WTC11 (cell line): Measurements from ENCODE around the gene GDAP2. TPM values are rescaled to one million over a fixed set of nuclear protein-coding genes. Genes with fewer than 3 reads are reported as not detected.

Experiments
- ATAC-seq: fragments of 200-7000 bp; cut with Tn5 transposase; 2 replicates; pipeline ENCODE4 v1.10.0; 2021; ENCODE audit warnings: mild to moderate bottlenecking, moderate library complexity
- CTCF ChIA-PET: fragments of 300-600 bp; sonication (Branson Sonifier 250); formaldehyde crosslinking; loops from one replicate; lab custom pipeline; 2021; ENCODE audit warnings: antibody characterized with exemption; lab: Charles Lee
- POLR2A ChIA-PET: fragments of 350-600 bp; sonication (Branson Sonifier 250); formaldehyde crosslinking; loops from one replicate; lab custom pipeline; 2021; ENCODE audit warnings: antibody characterized with exemption; lab: Charles Lee
- DNase-seq: peaks from one replicate; pipeline ENCODE4 v3.0.0; 2021; ENCODE audit warnings: low spot score
- H3K27ac Mint-ChIP-seq: 2 replicates; pipeline ENCODE4 v1.8.0; 2021; ENCODE audit warnings: mixed read lengths
- H3K27me3 Mint-ChIP-seq: 2 replicates; pipeline ENCODE4 v1.8.0; 2021; ENCODE audit warnings: low read depth, mild to moderate bottlenecking, moderate library complexity, mixed read lengths
- H3K36me3 Mint-ChIP-seq: 2 replicates; pipeline ENCODE4 v1.8.0; 2021; ENCODE audit warnings: mixed read lengths
- H3K4me1 Mint-ChIP-seq: 2 replicates; pipeline ENCODE4 v1.8.0; 2022; ENCODE audit warnings: mixed read lengths
- H3K4me3 Mint-ChIP-seq: 2 replicates; pipeline ENCODE4 v1.8.0; 2021; ENCODE audit warnings: mild to moderate bottlenecking, moderate library complexity, mixed read lengths
- H3K9me3 Mint-ChIP-seq: 2 replicates; pipeline ENCODE4 v1.8.0; 2021; ENCODE audit warnings: mixed read lengths
- ARID4B ChIP-seq: sonication (generic); formaldehyde crosslinking; IDR thresholded peaks from 2 replicates; pipeline ENCODE4 v1.8.0; 2023; ENCODE audit warnings: missing genetic modification reagents, mild to moderate bottlenecking, borderline replicate concordance
- CDX4 ChIP-seq: fragments of 250-450 bp; sonication (Bioruptor Pico); IDR thresholded peaks from 2 replicates; pipeline ENCODE4 v1.9.0; 2021; ENCODE audit warnings: moderate library complexity, mild to moderate bottlenecking, inconsistent platforms, borderline replicate concordance
- ERG ChIP-seq: fragments of 250-450 bp; sonication (Bioruptor Pico); IDR thresholded peaks from 2 replicates; pipeline ENCODE4 v1.8.0; 2021; ENCODE audit warnings: mild to moderate bottlenecking
- FOXP1 ChIP-seq: sonication (generic); formaldehyde crosslinking; IDR thresholded peaks from 2 replicates; pipeline ENCODE4 v1.8.0; 2022; ENCODE audit warnings: missing genetic modification reagents, mild to moderate bottlenecking, moderate library complexity, borderline replicate concordance
- GTF2I ChIP-seq: fragments of 250-450 bp; sonication (Bioruptor Pico); conservative IDR thresholded peaks from 2 replicates; pipeline ENCODE4 v1.4.0; 2021; ENCODE audit warnings: mild to moderate bottlenecking
- HMGXB4 ChIP-seq: sonication (generic); formaldehyde crosslinking; IDR thresholded peaks from 2 replicates; pipeline ENCODE4 v1.8.1; 2023; ENCODE audit warnings: mild to moderate bottlenecking, moderate library complexity, missing genetic modification reagents
- IRF2 ChIP-seq: sonication (generic); formaldehyde crosslinking; IDR thresholded peaks from 2 replicates; pipeline ENCODE4 v1.8.0; 2022; ENCODE audit warnings: low read depth, missing genetic modification reagents, borderline replicate concordance
- JUN ChIP-seq: sonication (generic); formaldehyde crosslinking; IDR thresholded peaks from 2 replicates; pipeline ENCODE4 v1.8.0; 2023; ENCODE audit warnings: mild to moderate bottlenecking, missing genetic modification reagents
- MLX ChIP-seq: sonication (generic); formaldehyde crosslinking; IDR thresholded peaks from 2 replicates; pipeline ENCODE4 v1.8.1; 2023; ENCODE audit warnings: mild to moderate bottlenecking, missing genetic modification reagents, moderate library complexity
- NFYB ChIP-seq: sonication (generic); formaldehyde crosslinking; conservative IDR thresholded peaks from 2 replicates; pipeline ENCODE4 v1.8.0; 2022; ENCODE audit warnings: low read depth, missing genetic modification reagents
- NR1H2 ChIP-seq: sonication (generic); formaldehyde crosslinking; IDR thresholded peaks from 2 replicates; pipeline ENCODE4 v1.9.0; 2021; ENCODE audit warnings: mild to moderate bottlenecking, moderate library complexity, missing genetic modification reagents
- PREB ChIP-seq: sonication (generic); formaldehyde crosslinking; IDR thresholded peaks from 2 replicates; pipeline ENCODE4 v1.8.1; 2022; ENCODE audit warnings: mild to moderate bottlenecking, missing genetic modification reagents, moderate library complexity, borderline replicate concordance
- ZBTB43 ChIP-seq: sonication (generic); formaldehyde crosslinking; IDR thresholded peaks from 2 replicates; pipeline ENCODE4 v1.8.1; 2023; ENCODE audit warnings: mild to moderate bottlenecking, missing genetic modification reagents
- ZNF219 ChIP-seq: sonication (generic); formaldehyde crosslinking; IDR thresholded peaks from 2 replicates; pipeline ENCODE4 v1.8.0; 2023; ENCODE audit warnings: missing genetic modification reagents, mild to moderate bottlenecking, borderline replicate concordance
- ZNF232 ChIP-seq: sonication (generic); formaldehyde crosslinking; IDR thresholded peaks from 2 replicates; pipeline ENCODE4 v1.8.0; 2022; ENCODE audit warnings: mild to moderate bottlenecking, missing genetic modification reagents
- ZNF512 ChIP-seq: sonication (generic); formaldehyde crosslinking; IDR thresholded peaks from 2 replicates; pipeline ENCODE4 v1.8.1; 2022; ENCODE audit warnings: missing genetic modification reagents, borderline replicate concordance
- total RNA-seq: library from RNA; stranded (reverse); gene quantifications from 3 replicates; pipeline ENCODE4 v1.2.3, GENCODE V29; 2021

The GDAP2 gene
- total RNA-seq, 1 experiment from 2014 or later, result 22.4 TPM

GRCh38 chr1:117821382-117821755 lies 108.1 kb downstream of the GDAP2 start:
- TF ChIP-seq ARID4B (CRISPR knock-in tag) (no peak), MLX (no peak), NR1H2 (no peak), JUN (no peak), FOXP1 (no peak), ZNF512 (no peak)
- TF ChIP-seq, all 79 proteins: peak for 0
- POLR2A ChIA-PET, result no interaction called here
- CTCF ChIA-PET, result interaction anchor here (1.2 kb wide), 1 partner anchor 22 kb away, joined by 3 read pairs; no protein-coding TSS in a partner anchor

GRCh38 chr1:117820694-117821381 lies 108.6 kb downstream of the GDAP2 start:
- POLR2A ChIA-PET, result no interaction called here
- Mint-ChIP-seq H3K9me3 (peaks cover 11% of the 10 kb centered on the region; the same call in 1 of the 2 replicates), H3K36me3 (no peaks in the 10 kb centered on the region), H3K4me3 (no peak overlapping the region), H3K27me3 (no peaks in the 10 kb centered on the region), H3K4me1 (no peaks in the 10 kb centered on the region), H3K27ac (no peak overlapping the region)
- CTCF ChIA-PET, result interaction anchor here (1.2 kb wide), 1 partner anchor 22 kb away, joined by 3 read pairs; no protein-coding TSS in a partner anchor
- TF ChIP-seq ERG (CRISPR knock-in tag) (no peak), ZNF232 (CRISPR knock-in tag) (no peak), NFYB (CRISPR knock-in tag) (no peak)
- ATAC-seq (no peak), DNase-seq (no peak)

More at GRCh38 chr1:117821382-117821755, 108.1 kb downstream of the GDAP2 start:
- ATAC-seq (no peak), DNase-seq (no peak)
- no peak overlapping the region for H3K27ac Mint-ChIP-seq
- H3K27me3 Mint-ChIP-seq, result no peaks in the 10 kb centered on the region
- no peak overlapping the region for H3K4me3 Mint-ChIP-seq
- H3K4me1 Mint-ChIP-seq, result no peaks in the 10 kb centered on the region
- H3K9me3 Mint-ChIP-seq, result peaks cover 11% of the 10 kb centered on the region; the same call in 1 of the 2 replicates
- H3K36me3 Mint-ChIP-seq, result no peaks in the 10 kb centered on the region

GRCh38 chr1:117820096-117820495 lies 109.3 kb downstream of the GDAP2 start:
- no peak for TF ChIP-seq ZBTB43 (CRISPR knock-in tag)
- no peak for TF ChIP-seq IRF2 (CRISPR knock-in tag)
- TF ChIP-seq CDX4, result no peak
- TF ChIP-seq ZNF219 (CRISPR knock-in tag), result no peak
- TF ChIP-seq PREB (CRISPR knock-in tag), result no peak
- TF ChIP-seq HMGXB4, result no peak
- TF ChIP-seq GTF2I (CRISPR knock-in tag), result no peak
- Mint-ChIP-seq H3K9me3 (peaks cover 11% of the 10 kb centered on the region; the same call in 1 of the 2 replicates), H3K27ac (no peak overlapping the region), H3K4me1 (no peaks in the 10 kb centered on the region), H3K36me3 (no peaks in the 10 kb centered on the region), H3K27me3 (no peaks in the 10 kb centered on the region), H3K4me3 (no peak overlapping the region)
- ChIA-PET CTCF (no interaction called here), POLR2A (no interaction called here)
- DNase-seq (no peak), ATAC-seq (no peak)
